OCI-LY1 (cell line): ENCODE measurements around the gene MMADHC.

Experiments
- CTCF ChIP-seq: fragments of 200-600 bp; sonication (generic), shearing (Covaris generic); IDR thresholded peaks from 2 replicates; pipeline ENCODE4 v1.5.1; 2017; ENCODE audit warnings: mild to moderate bottlenecking, antibody characterized with exemption, low read length, moderate library complexity, mixed read lengths
- EZH2 ChIP-seq: fragments of 200-600 bp; sonication (generic), shearing (Covaris generic); IDR thresholded peaks from 2 replicates; pipeline ENCODE4 v1.8.0; 2017; ENCODE audit warnings: borderline replicate concordance, mixed run types, mild to moderate bottlenecking, antibody characterized with exemption, low read length, moderate library complexity, mixed read lengths

GRCh38 chr2:149552226-149552625 lies 35.3 kb downstream of the MMADHC start:
- TF ChIP-seq CTCF: no peak
- no peak for TF ChIP-seq EZH2
